Epithelial cell of esophagus (primary cell): ENCODE data around the gene RGS11.

Experiments used
- DNase-seq: peaks from one replicate; pipeline ENCODE4 v3.0.0; 2010; ENCODE audit warnings: low read depth
- H3K4me3 ChIP-seq: 2 replicates; pipeline ENCODE4 v1.5.1; 2011; ENCODE audit warnings: mild to moderate bottlenecking, low read length, control low read depth
- TF ChIP-seq, protein P1 (sequence below): IDR thresholded peaks from 2 replicates; pipeline ENCODE4 v1.5.1; 2011; ENCODE audit warnings: low read depth, mild to moderate bottlenecking, low read length, control low read depth, inconsistent platforms; ENCODE audit not compliant: insufficient read depth; ENCODE audit errors: missing control alignments

The RGS11 gene

DNA sequence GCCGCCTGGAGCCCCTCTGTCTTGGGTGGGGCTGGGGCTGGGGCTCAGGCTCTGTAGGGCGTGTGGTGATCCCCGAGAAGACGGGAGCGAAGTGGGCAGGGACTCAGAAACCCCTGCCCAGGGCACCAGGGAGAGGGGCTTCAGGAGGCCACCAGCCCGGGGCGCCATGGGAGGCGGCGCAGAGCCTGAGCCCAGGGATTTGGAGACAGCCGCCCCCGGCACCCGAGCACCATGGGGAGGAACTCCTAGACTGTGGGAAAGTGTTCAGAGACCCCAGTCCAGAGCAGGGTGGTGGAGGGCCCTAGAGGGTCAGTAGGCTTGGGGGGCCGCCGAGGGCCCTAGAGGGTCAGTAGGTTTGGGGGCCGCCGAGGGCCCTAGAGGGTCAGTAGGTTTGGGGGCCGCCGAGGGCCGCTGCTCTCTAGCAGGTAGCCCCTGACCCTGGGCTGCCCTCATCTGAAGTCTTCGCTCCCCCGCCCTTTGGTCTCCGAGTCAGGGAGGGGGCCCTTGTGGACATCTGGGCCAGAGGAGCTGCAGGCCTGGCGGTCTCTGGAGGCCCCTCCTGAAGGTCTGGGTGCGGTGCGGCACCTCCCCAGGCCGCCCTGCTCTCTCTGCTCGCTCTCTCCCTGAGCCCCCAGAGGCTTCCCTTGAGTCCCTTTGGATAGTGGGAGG is 5.4 kb upstream of the RGS11 start:
- H3K4me3 ChIP-seq, result no peak overlapping the region
- DNase-seq, result no peak
- TF ChIP-seq, protein P1, sequence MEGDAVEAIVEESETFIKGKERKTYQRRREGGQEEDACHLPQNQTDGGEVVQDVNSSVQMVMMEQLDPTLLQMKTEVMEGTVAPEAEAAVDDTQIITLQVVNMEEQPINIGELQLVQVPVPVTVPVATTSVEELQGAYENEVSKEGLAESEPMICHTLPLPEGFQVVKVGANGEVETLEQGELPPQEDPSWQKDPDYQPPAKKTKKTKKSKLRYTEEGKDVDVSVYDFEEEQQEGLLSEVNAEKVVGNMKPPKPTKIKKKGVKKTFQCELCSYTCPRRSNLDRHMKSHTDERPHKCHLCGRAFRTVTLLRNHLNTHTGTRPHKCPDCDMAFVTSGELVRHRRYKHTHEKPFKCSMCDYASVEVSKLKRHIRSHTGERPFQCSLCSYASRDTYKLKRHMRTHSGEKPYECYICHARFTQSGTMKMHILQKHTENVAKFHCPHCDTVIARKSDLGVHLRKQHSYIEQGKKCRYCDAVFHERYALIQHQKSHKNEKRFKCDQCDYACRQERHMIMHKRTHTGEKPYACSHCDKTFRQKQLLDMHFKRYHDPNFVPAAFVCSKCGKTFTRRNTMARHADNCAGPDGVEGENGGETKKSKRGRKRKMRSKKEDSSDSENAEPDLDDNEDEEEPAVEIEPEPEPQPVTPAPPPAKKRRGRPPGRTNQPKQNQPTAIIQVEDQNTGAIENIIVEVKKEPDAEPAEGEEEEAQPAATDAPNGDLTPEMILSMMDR, result no peak

DNA sequence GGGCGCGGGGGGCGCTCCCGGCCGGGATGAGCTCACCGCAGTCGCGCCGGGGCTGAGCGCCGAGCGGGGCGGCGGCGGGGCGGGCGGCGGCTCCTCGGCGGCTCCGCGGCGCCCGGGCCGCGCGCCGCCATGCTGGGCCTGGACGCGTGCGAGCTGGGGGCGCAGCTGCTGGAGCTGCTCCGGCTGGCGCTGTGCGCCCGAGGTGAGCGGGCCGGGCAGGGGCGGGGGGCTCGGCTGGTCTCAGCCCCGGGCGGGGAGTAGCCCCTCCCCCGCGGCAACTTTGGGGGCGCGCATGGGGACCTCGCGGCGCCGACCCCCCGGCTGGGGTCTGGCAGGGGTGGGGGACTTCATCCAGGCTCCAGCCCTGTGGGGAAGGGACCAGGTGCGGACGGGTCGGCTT is 4.8 kb upstream of the RGS11 start, which contains the start of gene ARHGDIG:
Gene ARHGDIG, plus strand, starts transcription at position 40 of the 400 bp plus-strand sequence. Its CDS starts 90 bp downstream, at position 130.
- no peak within 1 kb of the TSS for H3K4me3 ChIP-seq
- DNase-seq, result no peak
- TF ChIP-seq, protein P1, result no peak

DNA sequence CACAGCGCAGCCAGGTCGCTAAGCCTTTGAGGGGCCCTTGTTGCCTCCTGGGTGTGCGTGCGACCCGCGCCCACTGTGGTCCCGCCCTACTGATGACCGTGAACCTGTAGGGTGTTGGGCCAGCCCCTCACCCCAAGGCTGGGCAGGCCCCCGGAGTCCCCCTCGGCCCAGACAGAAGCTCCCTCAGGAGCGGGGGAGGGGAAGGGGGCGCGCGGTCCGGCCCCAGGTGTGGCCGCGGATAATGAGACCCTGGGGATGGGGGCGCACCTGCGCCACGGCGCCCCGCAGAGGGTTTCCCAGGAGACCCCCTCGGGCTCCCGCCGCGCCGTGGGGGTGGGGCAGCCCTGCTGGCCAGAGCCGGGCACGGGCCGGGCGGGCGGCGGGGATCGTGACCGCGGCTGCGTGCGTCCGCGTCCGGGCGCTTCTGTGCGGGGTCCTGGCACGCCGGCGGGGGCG is 4.3 kb upstream of the RGS11 start:
- DNase-seq, result no peak
- TF ChIP-seq, protein P1, result no peak
- no peak overlapping the region for H3K4me3 ChIP-seq

DNA sequence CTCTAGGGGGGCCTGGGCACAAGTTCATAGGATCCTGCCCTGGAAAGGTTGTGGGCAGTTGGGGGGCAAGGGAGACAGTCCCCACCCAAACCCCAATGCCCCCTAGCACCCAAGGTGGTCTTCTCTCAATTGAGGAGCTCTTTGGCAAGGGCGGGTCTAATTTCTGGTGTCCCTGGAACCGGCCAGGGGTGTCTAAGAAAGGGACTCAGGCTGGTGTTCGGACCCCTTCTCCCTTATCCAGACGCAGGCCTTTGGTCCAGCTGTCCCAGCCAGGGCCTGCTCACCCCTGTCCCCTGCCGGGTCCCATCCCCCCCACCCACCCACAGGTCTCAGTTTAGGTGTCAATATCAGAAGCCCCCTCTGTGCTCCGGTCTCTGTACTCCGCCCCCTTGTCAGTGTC is 3.8 kb upstream of the RGS11 start:
- DNase-seq, result no peak
- H3K4me3 ChIP-seq, result no peak overlapping the region
- TF ChIP-seq, protein P1, result no peak

DNA sequence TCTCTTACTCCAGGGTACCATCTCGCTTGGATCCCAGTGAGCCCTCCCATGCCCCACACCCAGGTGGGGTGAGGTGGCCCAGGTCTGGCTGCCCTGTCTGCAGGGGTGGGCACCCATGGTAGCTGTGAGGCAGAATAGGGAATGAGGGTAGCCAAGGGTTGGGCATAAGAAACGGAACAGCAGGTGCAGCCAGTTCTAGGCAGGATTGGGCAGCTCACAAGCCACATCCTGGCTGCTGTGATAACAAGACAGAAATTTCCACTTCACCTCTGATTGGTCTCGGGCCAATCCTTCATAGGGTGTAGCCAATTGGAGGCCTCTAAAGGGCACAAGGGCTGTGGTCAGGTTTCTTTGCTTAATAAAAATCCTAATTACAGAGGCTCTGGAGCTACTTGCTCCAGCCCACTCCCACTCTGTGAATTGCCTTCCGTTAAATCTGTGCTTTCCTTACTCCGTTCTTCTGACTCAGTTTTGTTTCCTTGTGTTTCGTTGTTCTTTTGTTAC is 3.2 kb upstream of the RGS11 start:
- TF ChIP-seq, protein P1, result no peak
- H3K4me3 ChIP-seq, result no peak overlapping the region
- DNase-seq, result peak; percentile 82

DNA sequence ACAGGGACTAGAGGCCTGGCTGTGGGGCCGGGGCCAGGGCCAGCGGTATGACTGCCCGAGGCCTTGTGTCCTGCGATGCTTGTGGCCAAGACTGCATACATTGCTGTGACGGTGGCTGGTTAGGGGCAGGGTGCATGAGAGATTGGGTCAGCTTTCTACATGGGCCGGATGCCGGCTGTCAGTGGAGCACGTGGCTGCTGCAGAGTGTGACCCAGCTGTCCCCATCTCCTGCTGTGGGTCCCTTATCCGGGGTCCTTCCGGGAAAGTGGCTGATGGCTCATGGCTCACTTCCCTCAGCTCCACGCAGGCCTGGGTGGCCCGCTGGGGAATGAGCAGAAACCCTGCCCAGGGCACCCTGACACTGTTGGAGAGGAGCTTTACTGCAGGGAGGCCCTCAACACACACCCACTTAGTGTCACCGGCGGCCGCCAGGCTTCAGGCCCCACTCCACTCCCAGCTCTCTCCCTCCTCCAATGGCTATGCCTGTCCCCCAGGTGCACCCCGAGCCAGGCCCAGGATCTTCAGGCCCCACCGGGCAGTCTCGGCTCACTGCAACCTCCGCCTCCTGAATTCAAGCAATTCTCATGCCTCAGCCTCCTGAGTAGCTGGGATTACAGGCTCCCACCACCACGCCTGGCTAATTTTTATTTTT is 808 bp upstream of the RGS11 start:
- H3K4me3 ChIP-seq, result no peak overlapping the region
- no peak for DNase-seq
- TF ChIP-seq, protein P1, result no peak
